ENCODE measurements around the gene GCKR. TPM values are rescaled to one million over a fixed set of nuclear protein-coding genes. Genes with fewer than 3 reads are reported as not detected.

The GCKR gene
- total and polyA plus RNA-seq, 2 donors (not counting 3 experiments of a cell fraction or from before 2014, with no cell fraction given): 0.27 to 0.52 TPM

DNA sequence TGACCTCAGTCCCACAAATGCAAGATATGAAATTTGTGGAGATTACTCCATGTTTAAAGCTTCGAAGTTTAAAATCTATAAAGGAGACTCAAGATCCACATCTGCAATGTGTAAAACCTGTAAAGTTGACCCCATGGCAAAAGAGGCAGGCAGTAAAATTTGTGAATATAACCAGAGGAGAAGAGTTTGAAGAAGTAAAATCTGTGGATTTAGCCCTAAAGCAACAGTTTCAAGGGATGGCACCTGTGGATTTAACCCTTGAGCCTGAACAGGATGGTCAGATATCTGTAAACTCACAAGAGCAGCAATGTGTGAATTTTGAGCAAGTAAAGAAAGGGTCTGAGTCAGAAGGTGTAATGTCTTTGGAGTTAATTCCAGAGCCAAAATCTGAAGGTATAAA, 75.0 kb downstream of the GCKR start:
- intact Hi-C loops (cut with micrococcal nuclease): no loop called here
- FAIRE-seq: no peak

DNA sequence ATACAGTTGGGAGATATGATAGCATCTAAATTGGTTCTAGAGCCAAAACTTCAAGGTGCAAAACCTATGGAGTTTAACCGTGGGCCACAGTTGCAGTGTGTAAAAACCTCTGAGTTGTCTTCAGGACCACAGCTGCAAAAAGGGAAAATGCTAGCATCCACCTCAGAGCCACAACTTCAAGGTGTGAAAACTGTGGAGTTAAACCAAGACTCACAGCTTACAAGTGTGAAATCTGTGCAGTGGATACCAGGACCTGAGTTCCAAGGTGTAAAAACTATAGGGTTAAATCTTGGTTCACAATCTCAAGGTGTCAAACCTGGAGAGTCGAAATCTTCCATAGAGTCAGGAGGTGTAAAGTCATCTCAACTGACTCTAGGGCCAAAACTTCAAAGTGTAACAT, 75.8 kb downstream of the GCKR start:
- TF ChIP-seq POLR2A (IDR thresholded peaks at IDR 0.05; ENCODE audit: low read depth, low read length) (no peak), EZH2 (IDR thresholded peaks at IDR 0.05; ENCODE audit: borderline replicate concordance, low read depth, low read length, severe bottlenecking) (no peak), MYC (IDR thresholded peaks at IDR 0.05; ENCODE audit: low read depth, low read length) (no peak), JUN (IDR thresholded peaks at IDR 0.05; ENCODE audit: borderline replicate concordance, insufficient read depth, insufficient read length, low read depth) (no peak), GATA2 (IDR thresholded peaks at IDR 0.05; ENCODE audit: insufficient read depth, insufficient read length, low read depth, low read length) (no peak), POLR2AphosphoS5 (IDR thresholded peaks at IDR 0.05; ENCODE audit: insufficient read depth, low read depth, low read length) (no peak), FOS (IDR thresholded peaks at IDR 0.05; ENCODE audit: borderline replicate concordance, insufficient read depth, low read length) (no peak)
- TF ChIP-seq, protein P1, sequence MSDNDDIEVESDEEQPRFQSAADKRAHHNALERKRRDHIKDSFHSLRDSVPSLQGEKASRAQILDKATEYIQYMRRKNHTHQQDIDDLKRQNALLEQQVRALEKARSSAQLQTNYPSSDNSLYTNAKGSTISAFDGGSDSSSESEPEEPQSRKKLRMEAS (IDR thresholded peaks at IDR 0.05; ENCODE audit: insufficient read depth, insufficient read length): no peak
- TF ChIP-seq, protein P2, sequence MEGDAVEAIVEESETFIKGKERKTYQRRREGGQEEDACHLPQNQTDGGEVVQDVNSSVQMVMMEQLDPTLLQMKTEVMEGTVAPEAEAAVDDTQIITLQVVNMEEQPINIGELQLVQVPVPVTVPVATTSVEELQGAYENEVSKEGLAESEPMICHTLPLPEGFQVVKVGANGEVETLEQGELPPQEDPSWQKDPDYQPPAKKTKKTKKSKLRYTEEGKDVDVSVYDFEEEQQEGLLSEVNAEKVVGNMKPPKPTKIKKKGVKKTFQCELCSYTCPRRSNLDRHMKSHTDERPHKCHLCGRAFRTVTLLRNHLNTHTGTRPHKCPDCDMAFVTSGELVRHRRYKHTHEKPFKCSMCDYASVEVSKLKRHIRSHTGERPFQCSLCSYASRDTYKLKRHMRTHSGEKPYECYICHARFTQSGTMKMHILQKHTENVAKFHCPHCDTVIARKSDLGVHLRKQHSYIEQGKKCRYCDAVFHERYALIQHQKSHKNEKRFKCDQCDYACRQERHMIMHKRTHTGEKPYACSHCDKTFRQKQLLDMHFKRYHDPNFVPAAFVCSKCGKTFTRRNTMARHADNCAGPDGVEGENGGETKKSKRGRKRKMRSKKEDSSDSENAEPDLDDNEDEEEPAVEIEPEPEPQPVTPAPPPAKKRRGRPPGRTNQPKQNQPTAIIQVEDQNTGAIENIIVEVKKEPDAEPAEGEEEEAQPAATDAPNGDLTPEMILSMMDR (IDR thresholded peaks at IDR 0.05; ENCODE audit: extremely low read depth in 1 of 2, insufficient read depth in 1 of 2, low read depth in 1 of 2, low read length in 2 of 2): no peak
- Histone ChIP-seq H3K27ac (ENCODE audit: insufficient read depth, low read depth, low read length) (no peak overlapping the region), H3K9me3 (replicated peaks; ENCODE audit: control insufficient read depth, insufficient read depth, low read length) (no peaks in the 10 kb centered on the region), H2AFZ (ENCODE audit: low read depth, low read length) (no peak overlapping the region), H3K79me2 (ENCODE audit: control insufficient read depth, insufficient read depth, low read length) (no peaks in the 10 kb centered on the region), H3K4me1 (ENCODE audit: control insufficient read depth, extremely low read depth, insufficient read depth, low read length) (peaks cover 6% of the 10 kb centered on the region), H3K36me3 (ENCODE audit: control insufficient read depth in 2 of 2, extremely low read depth in 1 of 2, insufficient read depth in 2 of 2, low read length in 2 of 2) (no peaks in the 10 kb centered on the region), H4K20me1 (replicated peaks; ENCODE audit: control insufficient read depth, extremely low read depth, insufficient read depth, low read length) (no peaks in the 10 kb centered on the region), H3K4me2 (ENCODE audit: insufficient read depth, low read length) (no peak overlapping the region), H3K9me1 (replicated peaks; ENCODE audit: control insufficient read depth, extremely low read depth, insufficient read depth, low read length) (no peaks in the 10 kb centered on the region), H3K9ac (replicated peaks; ENCODE audit: extremely low read depth, insufficient read depth, low read length) (no peak overlapping the region), H3K27me3 (ENCODE audit: control insufficient read depth in 2 of 2, insufficient read depth in 2 of 2, low read length in 2 of 2) (no peaks in the 10 kb centered on the region), H3K4me3 (replicated peaks in 1 of 3; ENCODE audit: insufficient read depth in 1 of 3, low read depth in 1 of 3, low read length in 3 of 3) (no peak overlapping the region)
- ChIA-PET CTCF (interaction anchor here (1.0 kb wide), 1 partner anchor 9 kb away, joined by 3 read pairs; no protein-coding TSS in a partner anchor), POLR2A (no interaction called here)
- BruUV-seq (replicated peaks): no TSS peak
- DNase-seq (ENCODE audit: low read depth, low spot score): no peak
- intact Hi-C loops (cut with micrococcal nuclease) (no loop called here), dilution Hi-C loops (cut with MboI; ENCODE audit: extremely low pct_ligation_motif_present, low sequenced_read_pairs) (no loop called here)
- FAIRE-seq: no peak

More for the DNA sequence above, 75.0 kb downstream of the GCKR start:
- Histone ChIP-seq H3K36me3 (ENCODE audit: control insufficient read depth in 2 of 2, extremely low read depth in 1 of 2, insufficient read depth in 2 of 2, low read length in 2 of 2) (no peaks in the 10 kb centered on the region), H3K9me1 (replicated peaks; ENCODE audit: control insufficient read depth, extremely low read depth, insufficient read depth, low read length) (no peaks in the 10 kb centered on the region), H3K27ac (ENCODE audit: insufficient read depth, low read depth, low read length) (no peak overlapping the region), H3K4me2 (ENCODE audit: insufficient read depth, low read length) (no peak overlapping the region), H4K20me1 (replicated peaks; ENCODE audit: control insufficient read depth, extremely low read depth, insufficient read depth, low read length) (no peaks in the 10 kb centered on the region), H3K79me2 (ENCODE audit: control insufficient read depth, insufficient read depth, low read length) (no peaks in the 10 kb centered on the region), H3K4me1 (ENCODE audit: control insufficient read depth, extremely low read depth, insufficient read depth, low read length) (peaks cover 13% of the 10 kb centered on the region), H3K27me3 (ENCODE audit: control insufficient read depth in 2 of 2, insufficient read depth in 2 of 2, low read length in 2 of 2) (no peaks in the 10 kb centered on the region), H3K9ac (replicated peaks; ENCODE audit: extremely low read depth, insufficient read depth, low read length) (no peak overlapping the region), H2AFZ (ENCODE audit: low read depth, low read length) (no peak overlapping the region), H3K9me3 (replicated peaks; ENCODE audit: control insufficient read depth, insufficient read depth, low read length) (no peaks in the 10 kb centered on the region), H3K4me3 (replicated peaks in 1 of 3; ENCODE audit: insufficient read depth in 1 of 3, low read depth in 1 of 3, low read length in 3 of 3) (no peak overlapping the region)
- POLR2A ChIA-PET: no interaction called here
- TF ChIP-seq, protein P2 (IDR thresholded peaks at IDR 0.05; ENCODE audit: extremely low read depth in 1 of 2, insufficient read depth in 1 of 2, low read depth in 1 of 2, low read length in 2 of 2): no peak
- no peak for TF ChIP-seq GATA2 (IDR thresholded peaks at IDR 0.05; ENCODE audit: insufficient read depth, insufficient read length, low read depth, low read length)
- TF ChIP-seq MYC (IDR thresholded peaks at IDR 0.05; ENCODE audit: low read depth, low read length): no peak
- TF ChIP-seq FOS (IDR thresholded peaks at IDR 0.05; ENCODE audit: borderline replicate concordance, insufficient read depth, low read length): no peak
- TF ChIP-seq POLR2AphosphoS5 (IDR thresholded peaks at IDR 0.05; ENCODE audit: insufficient read depth, low read depth, low read length): no peak
- TF ChIP-seq, protein P1 (IDR thresholded peaks at IDR 0.05; ENCODE audit: insufficient read depth, insufficient read length): no peak
- no peak for DNase-seq (ENCODE audit: low read depth, low spot score)
- dilution Hi-C loops (cut with MboI; ENCODE audit: extremely low pct_ligation_motif_present, low sequenced_read_pairs): no loop called here
- BruUV-seq (replicated peaks): no TSS peak
- CTCF ChIA-PET: no interaction called here
